K562 (cell line): Measurements from ENCODE around the gene CHL1. TPM values are rescaled to one million over a fixed set of nuclear protein-coding genes. Genes with fewer than 3 reads are reported as not detected.

Experiments used
- ATAC-seq: fragments of 200-7000 bp; cut with Tn5 transposase; 3 replicates; pipeline ENCODE4 v1.9.1; 2020; ENCODE audit warnings: moderate library complexity
- BruUV-seq: library from RNA; stranded (reverse); fragments of 400-500 nt; replicated peaks from 2 replicates; lab custom pipeline; 2021; lab: Mats Ljungman, UMichigan
- CTCF ChIA-PET: fragments of 300-600 bp; formaldehyde crosslinking; extraction: SDS; loops from one replicate; lab custom pipeline; 2021; ENCODE audit warnings: low intra/inter-chr PET ratio; lab: Yijun Ruan, JAX
- POLR2A ChIA-PET: fragments of 300-600, 350-650 bp; sonication (Branson Sonifier 250); formaldehyde crosslinking; extraction: SDS; loops from one replicate; lab custom pipeline; 2021; ENCODE audit warnings: antibody characterized with exemption, inconsistent platforms; lab: Yijun Ruan, JAX
- DNase-seq, 4 experiments: peaks; one replicate each; pipeline versions ENCODE4 v3.0.0 to v3.0.0-alpha.2; 2011 to 2018; ENCODE audit warnings: low spot score in 3 of 4, mixed read lengths in 3 of 4; ENCODE audit errors: extremely low read depth in 1 of 4
- FAIRE-seq: peaks from 2 replicates; lab custom pipeline; 2011; peaks lifted over from hg19 to GRCh38; lab: Jason Lieb, UNC
- H2AFZ ChIP-seq: 2 replicates; pipeline ENCODE4 v1.6.0; 2011; ENCODE audit warnings: low read depth, low read length, control low read depth, inconsistent platforms
- H3K27ac ChIP-seq: fragments of 200-600 bp; 3 replicates; pipeline ENCODE4 v1.8.0; 2011; ENCODE audit warnings: low read depth, mild to moderate bottlenecking, control low read depth, inconsistent platforms, low read length, moderate library complexity, mixed read lengths; ENCODE audit errors: extremely low read depth
- H3K27me3 ChIP-seq, 2 experiments: fragments of 300-600 bp in 1 of 2; 2 replicates in 1 of 2; 3 replicates in 1 of 2; pipeline versions ENCODE4 v1.6.0 to v1.8.0; 2011; ENCODE audit warnings: inconsistent platforms in 2 of 2, low read length in 2 of 2, mild to moderate bottlenecking in 1 of 2, mixed read lengths in 1 of 2, moderate library complexity in 1 of 2; ENCODE audit not compliant: control insufficient read depth in 2 of 2, insufficient read depth in 2 of 2
- H3K36me3 ChIP-seq: fragments of 300-600 bp; 3 replicates; pipeline ENCODE4 v1.8.0; 2011; ENCODE audit warnings: mild to moderate bottlenecking, low read length, inconsistent platforms; ENCODE audit not compliant: control insufficient read depth, insufficient read depth
- H3K4me1 ChIP-seq, 2 experiments: fragments of 200-600 bp in 1 of 2; replicated peaks in 1 of 2; 2 replicates in 1 of 2; 3 replicates in 1 of 2; pipeline versions ENCODE4 v1.5.1 to v1.8.0; 2011; ENCODE audit warnings: inconsistent platforms in 2 of 2, low read length in 2 of 2, mild to moderate bottlenecking in 1 of 2, mixed read lengths in 1 of 2, moderate library complexity in 1 of 2; ENCODE audit not compliant: control insufficient read depth in 2 of 2, insufficient read depth in 2 of 2
- H3K4me2 ChIP-seq: 2 replicates; pipeline ENCODE4 v1.6.1; 2011; ENCODE audit warnings: low read length, control low read depth, inconsistent platforms, mixed read lengths; ENCODE audit not compliant: insufficient read depth
- H3K4me3 ChIP-seq: fragments of 200-600 bp; sonication (generic), shearing (Covaris generic); 2 replicates; pipeline ENCODE4 v1.5.1; 2016; ENCODE audit warnings: control low read depth, inconsistent platforms
- H3K79me2 ChIP-seq: fragments of 200-600 bp; 3 replicates; pipeline ENCODE4 v1.8.0; 2011; ENCODE audit warnings: low read length, inconsistent platforms; ENCODE audit not compliant: control insufficient read depth, insufficient read depth
- H3K9ac ChIP-seq, 2 experiments: 2 replicates each; pipeline versions ENCODE4 v1.6.0 to v1.6.1; 2011; ENCODE audit warnings: low read depth in 2 of 2, low read length in 2 of 2, control low read depth in 1 of 2, inconsistent platforms in 1 of 2, mild to moderate bottlenecking in 1 of 2, mixed read lengths in 1 of 2; ENCODE audit not compliant: insufficient read depth in 1 of 2
- H3K9me1 ChIP-seq: one replicate; pipeline ENCODE4 v1.6.0; 2011; ENCODE audit warnings: inconsistent platforms, mild to moderate bottlenecking, low read length, moderate library complexity; ENCODE audit not compliant: control insufficient read depth, insufficient read depth
- H3K9me3 ChIP-seq: replicated peaks from 2 replicates; pipeline ENCODE4 v1.5.1; 2011; ENCODE audit warnings: low read depth, low read length, inconsistent platforms; ENCODE audit not compliant: control insufficient read depth, insufficient read depth
- H4K20me1 ChIP-seq: replicated peaks from 2 replicates; pipeline ENCODE4 v1.6.1; 2011; ENCODE audit warnings: low read length, inconsistent platforms, mixed read lengths; ENCODE audit not compliant: control insufficient read depth, insufficient read depth
- C11orf30 ChIP-seq: fragments of 450-650 bp; IDR thresholded peaks from 2 replicates; pipeline ENCODE4 v1.6.1; 2016; ENCODE audit warnings: low read depth, mild to moderate bottlenecking
- CGGBP1 ChIP-seq: fragments of 250-450 bp; sonication (Bioruptor Pico); IDR thresholded peaks from 2 replicates; pipeline ENCODE4 v1.9.0; 2021; ENCODE audit warnings: mild to moderate bottlenecking
- DEAF1 ChIP-seq: fragments of 450-650 bp; formaldehyde crosslinking; IDR thresholded peaks from 2 replicates; pipeline ENCODE4 v1.4.0; 2020; ENCODE audit warnings: mild to moderate bottlenecking, moderate library complexity
- DMBX1 ChIP-seq: fragments of 250-450 bp; sonication (Bioruptor Pico); IDR thresholded peaks from 2 replicates; pipeline ENCODE4 v1.8.0; 2022; ENCODE audit warnings: inconsistent platforms, mild to moderate bottlenecking, moderate library complexity, borderline replicate concordance
- MCM2 ChIP-seq: fragments of 450-650 bp; IDR thresholded peaks from 2 replicates; pipeline ENCODE4 v1.6.1; 2017; ENCODE audit warnings: low read depth, mild to moderate bottlenecking
- NBN ChIP-seq: fragments of 450-650 bp; IDR thresholded peaks from 2 replicates; pipeline ENCODE4 v1.6.1; 2016; ENCODE audit warnings: low read depth, mild to moderate bottlenecking
- NRF1 ChIP-seq, 2 experiments: fragments of 450-650 bp; IDR thresholded peaks in 1 of 2; conservative IDR thresholded peaks in 1 of 2; 2 replicates each; pipeline ENCODE4 v1.6.1; 2014; ENCODE audit warnings: mild to moderate bottlenecking in 2 of 2
- POU5F1 ChIP-seq: fragments of 150-350 bp; IDR thresholded peaks from 2 replicates; pipeline ENCODE4 v1.6.1; 2014; ENCODE audit warnings: borderline replicate concordance, low read length, low read depth, mild to moderate bottlenecking; ENCODE audit not compliant: partially characterized antibody
- PURB ChIP-seq: sonication (generic); formaldehyde crosslinking; IDR thresholded peaks from 2 replicates; pipeline ENCODE4 v1.9.0; 2021; ENCODE audit warnings: low read depth, mild to moderate bottlenecking, missing genetic modification reagents
- RBM25 ChIP-seq: fragments of 200-400 bp; formaldehyde crosslinking; IDR thresholded peaks from 2 replicates; pipeline ENCODE4 v1.6.1; 2018; ENCODE audit warnings: low read length, low read depth, moderate library complexity; ENCODE audit not compliant: severe bottlenecking
- SETDB1 ChIP-seq: IDR thresholded peaks from one replicate; pipeline ENCODE4 v1.6.1; 2012; ENCODE audit warnings: low read length, control low read depth, inconsistent platforms
- SOX6 ChIP-seq: fragments of 450-650 bp; IDR thresholded peaks from 2 replicates; pipeline ENCODE4 v1.6.1; 2014; ENCODE audit warnings: mild to moderate bottlenecking
- TCF7 ChIP-seq: sonication (generic); IDR thresholded peaks from 2 replicates; pipeline ENCODE4 v1.6.1; 2016; ENCODE audit warnings: antibody characterized with exemption, borderline replicate concordance
- TEAD1 ChIP-seq, 2 experiments: fragments of 450-650 bp in 1 of 2; sonication (generic) in 1 of 2; formaldehyde crosslinking; IDR thresholded peaks; 2 replicates each; pipeline versions ENCODE4 v1.4.0 to v1.8.0; 2020 to 2022; ENCODE audit warnings: mild to moderate bottlenecking in 2 of 2, missing genetic modification reagents in 1 of 2
- ZNF347 ChIP-seq: fragments of 450-650 bp; formaldehyde crosslinking; IDR thresholded peaks from 2 replicates; pipeline ENCODE4 v1.4.0; 2020; ENCODE audit warnings: low read depth, mild to moderate bottlenecking, moderate library complexity
- ZNF584 ChIP-seq: fragments of 200-800 bp; sonication (Bioruptor generic); IDR thresholded peaks from 2 replicates; pipeline ENCODE4 v1.6.1; 2016; ENCODE audit warnings: low read depth, mild to moderate bottlenecking, missing genetic modification characterization, missing compliant biosample characterization
- ZNF717 ChIP-seq: fragments of 250-450 bp; sonication (Bioruptor Pico); IDR thresholded peaks from 2 replicates; pipeline ENCODE4 v1.5.0; 2021
- WGBS: fragments of 100-300 bp; shearing (Covaris generic); methylation state at CpG from one replicate; pipeline ENCODE4 v1.1.6; 2016; ENCODE audit warnings: low coverage, mixed read lengths; ENCODE audit not compliant: insufficient coverage; ENCODE audit errors: missing lambda C conversion rate; 5-methylcytosine and 5-hydroxymethylcytosine counted together
- in situ Hi-C: fragments of 300-500 bp; cut with MboI; formaldehyde crosslinking; loops from 4 replicates; pipeline ENCODE4 v1.15.0; 2018; ENCODE audit warnings: inconsistent platforms, mixed read lengths
- intact Hi-C: fragments of 100-400 bp; cut with micrococcal nuclease; formaldehyde crosslinking; loops from 2 replicates; pipeline ENCODE4 v1.14.2; 2022
- polyA plus RNA-seq, 8 experiments: library from polyadenylated mRNA; depleted of rRNA in 4 of 8; stranded (reverse) in 5 of 8; unstranded in 3 of 8; fragments of >200 nt; fragmentation: Nextera tagmentation in 2 of 8; fragmentation: Illumina TruSeq in 1 of 8; extraction: Ambion mirVana in 2 of 8; extraction: Trizol in 1 of 8; gene quantifications; 2 replicates each; pipeline versions ENCODE4 v1.2.1 to v1.2.3, GENCODE V29; 2011 to 2014; ENCODE audit warnings: inconsistent platforms in 1 of 8, missing spikeins in 1 of 8
- total RNA-seq, 7 experiments: library from RNA; depleted of rRNA in 6 of 7; stranded (reverse); fragments of >200 nt in 6 of 7; fragmentation: Illumina TruSeq in 2 of 7; extraction: Trizol in 2 of 7; gene quantifications; 2 replicates each; pipeline versions ENCODE4 v1.2.1 to v1.2.3, GENCODE V29; 2011 to 2021; ENCODE audit warnings: low replicate concordance in 1 of 7

Gene CHL1
- total and polyA plus RNA-seq, 9 of the 15 experiments (the other 6 are each of a cell fraction or from before 2014, with no cell fraction given), result 0.02 TPM; not detected in 8

- DNase-seq (no peak), ATAC-seq (no peak), FAIRE-seq (no peak)
- H3K9me1 ChIP-seq, result no peaks in the 10 kb centered on the region
- WGBS, result 0% methylated on average over 2 of the region's 2 CpGs
- TF ChIP-seq ZNF584 (CRISPR knock-in tag) (no peak), NBN (no peak), DEAF1 (CRISPR knock-in tag) (no peak)
- CTCF ChIA-PET, result no interaction called here
- H2AFZ ChIP-seq, result no peak overlapping the region
- POLR2A ChIA-PET, result no interaction called here
- H4K20me1 ChIP-seq, result no peaks in the 10 kb centered on the region
- H3K27ac ChIP-seq, result no peak overlapping the region
- intact Hi-C loops (no loop called here), in situ Hi-C loops (no loop called here)
- no peaks in the 10 kb centered on the region for H3K4me1 ChIP-seq
- no peak overlapping the region for H3K4me3 ChIP-seq
- H3K9me3 ChIP-seq, result no peaks in the 10 kb centered on the region
- H3K27me3 ChIP-seq, result no peaks in the 10 kb centered on the region
- H3K36me3 ChIP-seq, result no peaks in the 10 kb centered on the region
- no TSS peak for BruUV-seq
- no peaks in the 10 kb centered on the region for H3K79me2 ChIP-seq
- H3K4me2 ChIP-seq, result no peak overlapping the region
- no peak overlapping the region for H3K9ac ChIP-seq
These were observed 98.0 kb downstream of the CHL1 start for GRCh38 chr3:294581-294980.

- Histone ChIP-seq H2AFZ (no peak overlapping the region), H3K9ac (no peak overlapping the region), H3K79me2 (no peaks in the 10 kb centered on the region), H4K20me1 (no peaks in the 10 kb centered on the region), H3K4me3 (no peak overlapping the region), H3K36me3 (no peaks in the 10 kb centered on the region), H3K27me3 (no peaks in the 10 kb centered on the region), H3K9me1 (no peaks in the 10 kb centered on the region), H3K4me2 (no peak overlapping the region), H3K4me1 (no peaks in the 10 kb centered on the region), H3K27ac (no peak overlapping the region), H3K9me3 (no peaks in the 10 kb centered on the region)
- in situ Hi-C loops (no loop called here), intact Hi-C loops (no loop called here)
- ATAC-seq (no peak), DNase-seq (no peak), FAIRE-seq (no peak)
- no TSS peak for BruUV-seq
- ChIA-PET POLR2A (no interaction called here), CTCF (no interaction called here)
- WGBS, result 0% methylated on average over 3 of the region's 3 CpGs
- TF ChIP-seq CGGBP1 (CRISPR knock-in tag) (no peak), POU5F1 (no peak), TEAD1 (CRISPR knock-in tag; IDR thresholded peaks at IDR 0.05) (no peak), SETDB1 (no peak), DMBX1 (CRISPR knock-in tag) (no peak), C11orf30 (no peak), MCM2 (no peak), ZNF717 (CRISPR knock-in tag) (no peak), SOX6 (no peak), NRF1 (conservative IDR thresholded peaks at IDR 0.05 in 1 of 2, IDR thresholded peaks at IDR 0.05 in 1 of 2) (no peak), RBM25 (no peak), TCF7 (no peak), ZNF347 (CRISPR knock-in tag) (no peak), PURB (no peak)
These were observed 98.6 kb downstream of the CHL1 start for GRCh38 chr3:295166-295565.
